HepG2 (cell line): ENCODE data around the gene ATP9A. TPM values are rescaled to one million over a fixed set of nuclear protein-coding genes. Genes with fewer than 3 reads are reported as not detected.

ENCODE experiments used
- BCL6 ChIP-seq: IDR thresholded peaks from 2 replicates; pipeline ENCODE4 v1.6.1; 2016; ENCODE audit warnings: missing genetic modification reagents, missing compliant biosample characterization
- HOXA3 ChIP-seq: sonication (generic); formaldehyde crosslinking; IDR thresholded peaks from 2 replicates; pipeline ENCODE4 v1.5.0; 2020; ENCODE audit warnings: missing genetic modification reagents
- KLF13 ChIP-seq: sonication (generic); formaldehyde crosslinking; IDR thresholded peaks from 2 replicates; pipeline ENCODE4 v1.4.0; 2020; ENCODE audit warnings: mild to moderate bottlenecking, missing genetic modification reagents
- MBD4 ChIP-seq: IDR thresholded peaks from 2 replicates; pipeline ENCODE4 v1.6.1; 2012; ENCODE audit warnings: low read length, inconsistent platforms, borderline replicate concordance
- NCOA5 ChIP-seq: sonication (generic); formaldehyde crosslinking; IDR thresholded peaks from 2 replicates; pipeline ENCODE4 v1.4.0; 2020; ENCODE audit warnings: missing genetic modification reagents
- NFYB ChIP-seq: sonication (generic); formaldehyde crosslinking; IDR thresholded peaks from 2 replicates; pipeline ENCODE4 v1.4.0; 2020; ENCODE audit warnings: missing genetic modification reagents
- SOX5 ChIP-seq: IDR thresholded peaks from 2 replicates; pipeline ENCODE4 v1.6.1; 2016; ENCODE audit warnings: borderline replicate concordance
- XRCC5 ChIP-seq: fragments of 200-400 bp; formaldehyde crosslinking; optimal IDR thresholded peaks from 2 replicates; pipeline ENCODE3; 2017; ENCODE audit warnings: mild to moderate bottlenecking, low read length
- ZBED4 ChIP-seq: sonication (generic); formaldehyde crosslinking; IDR thresholded peaks from 2 replicates; pipeline ENCODE4 v1.4.0; 2020; ENCODE audit warnings: missing genetic modification reagents, borderline replicate concordance
- ZBTB38 ChIP-seq: sonication (generic); formaldehyde crosslinking; IDR thresholded peaks from 2 replicates; pipeline ENCODE4 v1.5.1; 2020; ENCODE audit warnings: mild to moderate bottlenecking, missing genetic modification reagents
- ZBTB7A ChIP-seq: sonication (generic); formaldehyde crosslinking; IDR thresholded peaks from 2 replicates; pipeline ENCODE4 v1.8.0; 2022; ENCODE audit warnings: mild to moderate bottlenecking, missing genetic modification reagents
- ZFAT ChIP-seq: sonication (generic); formaldehyde crosslinking; conservative IDR thresholded peaks from 2 replicates; pipeline ENCODE4 v1.8.1; 2023; ENCODE audit warnings: missing genetic modification reagents, inconsistent platforms
- ZMAT3 ChIP-seq: sonication (generic); formaldehyde crosslinking; conservative IDR thresholded peaks from 2 replicates; pipeline ENCODE4 v1.7.0; 2021; ENCODE audit warnings: missing genetic modification reagents
- ZNF121 ChIP-seq: sonication (generic); formaldehyde crosslinking; IDR thresholded peaks from 2 replicates; pipeline ENCODE4 v1.5.0; 2020; ENCODE audit warnings: mild to moderate bottlenecking, missing genetic modification reagents
- ZNF343 ChIP-seq: sonication (generic); formaldehyde crosslinking; IDR thresholded peaks from 2 replicates; pipeline ENCODE4 v1.4.0; 2020; ENCODE audit warnings: mild to moderate bottlenecking, missing genetic modification reagents
- ZNF564 ChIP-seq: sonication (generic); formaldehyde crosslinking; IDR thresholded peaks from 2 replicates; pipeline ENCODE4 v1.8.1; 2023; ENCODE audit warnings: mild to moderate bottlenecking, missing genetic modification reagents
- ZNF572 ChIP-seq: sonication (generic); formaldehyde crosslinking; IDR thresholded peaks from 2 replicates; pipeline ENCODE4 v1.5.1; 2020; ENCODE audit warnings: mild to moderate bottlenecking, missing genetic modification reagents
- ZNF768 ChIP-seq: sonication (generic); formaldehyde crosslinking; IDR thresholded peaks from 2 replicates; pipeline ENCODE4 v1.4.0; 2020; ENCODE audit warnings: missing genetic modification reagents
- polyA plus RNA-seq, 8 experiments: library from polyadenylated mRNA; depleted of rRNA in 3 of 8; stranded (reverse) in 7 of 8; unstranded in 1 of 8; fragments of >200 nt; fragmentation: Illumina TruSeq in 4 of 8; extraction: Trizol in 4 of 8; gene quantifications; 2 replicates each; pipeline versions ENCODE4 v1.2.1 to v1.2.3, GENCODE V29; 2011 to 2016; ENCODE audit warnings: low read depth in 4 of 8, missing spikeins in 1 of 8, mixed read lengths in 1 of 8; ENCODE audit not compliant: insufficient read depth in 1 of 8
- total RNA-seq, 5 experiments: library from RNA; depleted of rRNA; stranded (reverse); fragments of >200 nt; fragmentation: Illumina TruSeq; extraction: Trizol; gene quantifications; 2 replicates each; pipeline ENCODE4 v1.2.3, GENCODE V29; 2016; ENCODE audit warnings: low read depth in 1 of 5
- TF ChIP-seq, protein P1 (sequence below): sonication (generic); formaldehyde crosslinking; IDR thresholded peaks from 2 replicates; pipeline ENCODE4; 2020; ENCODE audit warnings: missing genetic modification reagents, mild to moderate bottlenecking, borderline replicate concordance

The ATP9A gene
- total and polyA plus RNA-seq, 2 of the 13 experiments (the other 11 are each of a cell fraction or from before 2014, with no cell fraction given) = 11.8 to 18.5 TPM

DNA sequence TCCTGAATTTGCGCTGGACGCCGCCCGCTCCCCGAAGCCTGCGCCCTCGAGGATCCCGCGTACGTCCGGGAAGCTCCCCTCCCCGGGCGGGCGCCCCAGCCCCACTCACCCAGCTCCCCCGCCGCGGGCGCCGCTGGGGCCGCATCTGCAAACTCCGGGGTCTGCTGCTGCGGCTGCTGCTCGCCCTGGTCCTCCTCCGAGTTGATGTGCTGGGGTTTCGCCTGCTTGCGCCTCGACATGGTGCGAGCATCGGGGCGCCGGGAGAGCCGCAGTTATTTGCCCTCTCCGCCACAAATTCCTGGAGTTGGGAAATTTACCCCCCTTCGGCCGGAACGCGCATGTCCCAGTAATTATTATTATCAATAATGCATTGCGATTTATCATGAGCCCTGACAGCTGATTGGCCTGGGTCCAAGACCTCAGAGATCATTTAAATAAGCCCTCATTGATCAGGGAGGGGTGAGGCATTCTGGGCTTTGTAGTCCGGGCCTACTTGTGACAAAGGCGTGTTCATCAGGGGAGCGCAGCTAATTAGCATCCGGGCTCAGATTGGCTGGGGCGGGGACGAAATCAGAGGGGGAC lies 34.1 kb upstream of the ATP9A start, which contains the start of gene SALL4 (continued):
- TF ChIP-seq ZNF564 (CRISPR knock-in tag) (no peak), ZBTB38 (CRISPR knock-in tag) (0 out of 2 replicates have a peak, but pooled peaks have one; percentile 6), HOXA3 (peak; percentile 16; the same call in 1 of the 2 replicates), ZFAT (CRISPR knock-in tag) (no peak), ZMAT3 (CRISPR knock-in tag) (no peak), ZNF121 (CRISPR knock-in tag) (no peak), NFYB (CRISPR knock-in tag) (no peak), ZNF343 (CRISPR knock-in tag) (no peak), ZNF768 (CRISPR knock-in tag) (peak; percentile 46; the same call in 1 of the 2 replicates), XRCC5 (no peak), BCL6 (CRISPR knock-in tag) (0 out of 2 replicates have a peak, but pooled peaks have one; percentile 27), MBD4 (no peak), SOX5 (CRISPR knock-in tag) (no peak), ZBTB7A (CRISPR knock-in tag) (peak; percentile 65; the same call in 1 of the 2 replicates), KLF13 (CRISPR knock-in tag) (no peak), NCOA5 (CRISPR knock-in tag) (no peak), ZNF572 (CRISPR knock-in tag) (no peak; the same call in 1 of the 2 replicates), ZBED4 (no peak)
- TF ChIP-seq, protein P1, sequence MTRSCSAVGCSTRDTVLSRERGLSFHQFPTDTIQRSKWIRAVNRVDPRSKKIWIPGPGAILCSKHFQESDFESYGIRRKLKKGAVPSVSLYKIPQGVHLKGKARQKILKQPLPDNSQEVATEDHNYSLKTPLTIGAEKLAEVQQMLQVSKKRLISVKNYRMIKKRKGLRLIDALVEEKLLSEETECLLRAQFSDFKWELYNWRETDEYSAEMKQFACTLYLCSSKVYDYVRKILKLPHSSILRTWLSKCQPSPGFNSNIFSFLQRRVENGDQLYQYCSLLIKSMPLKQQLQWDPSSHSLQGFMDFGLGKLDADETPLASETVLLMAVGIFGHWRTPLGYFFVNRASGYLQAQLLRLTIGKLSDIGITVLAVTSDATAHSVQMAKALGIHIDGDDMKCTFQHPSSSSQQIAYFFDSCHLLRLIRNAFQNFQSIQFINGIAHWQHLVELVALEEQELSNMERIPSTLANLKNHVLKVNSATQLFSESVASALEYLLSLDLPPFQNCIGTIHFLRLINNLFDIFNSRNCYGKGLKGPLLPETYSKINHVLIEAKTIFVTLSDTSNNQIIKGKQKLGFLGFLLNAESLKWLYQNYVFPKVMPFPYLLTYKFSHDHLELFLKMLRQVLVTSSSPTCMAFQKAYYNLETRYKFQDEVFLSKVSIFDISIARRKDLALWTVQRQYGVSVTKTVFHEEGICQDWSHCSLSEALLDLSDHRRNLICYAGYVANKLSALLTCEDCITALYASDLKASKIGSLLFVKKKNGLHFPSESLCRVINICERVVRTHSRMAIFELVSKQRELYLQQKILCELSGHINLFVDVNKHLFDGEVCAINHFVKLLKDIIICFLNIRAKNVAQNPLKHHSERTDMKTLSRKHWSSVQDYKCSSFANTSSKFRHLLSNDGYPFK (CRISPR knock-in tag) = 0 out of 2 replicates have a peak, but pooled peaks have one; percentile 43
